ENCODE results near the gene RBM8A.
"Not testable (repeated sequence)": the region's sequence is repeated elsewhere in the genome, so short reads cannot be mapped to it uniquely, and the experiment has no call there.

Gene RBM8A

GRCh38 chr1:145956361-145956760, 29.1 kb upstream of the RBM8A start:
- no peak for FAIRE-seq

DNA sequence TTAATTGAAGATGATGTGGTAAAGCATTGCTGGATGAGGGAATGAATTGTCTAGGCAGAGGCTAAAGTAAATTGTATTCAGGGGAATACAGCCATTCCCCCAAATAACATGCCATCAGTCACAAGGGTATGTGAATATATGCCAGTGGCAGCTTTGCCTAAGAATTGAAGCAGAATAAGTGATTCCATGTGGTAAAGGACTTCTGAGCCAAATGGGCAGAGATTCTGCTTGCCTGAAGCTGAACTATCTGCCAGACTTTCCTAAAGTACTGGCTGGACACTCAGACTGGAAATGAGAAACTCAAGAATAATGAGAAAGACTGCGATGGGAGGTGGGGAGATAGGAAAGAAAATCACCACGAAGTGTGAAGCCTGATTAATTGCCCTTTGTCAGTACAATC, 28.2 kb upstream of the RBM8A start:
- no peak for FAIRE-seq

GRCh38 chr1:145953861-145954260, 26.6 kb upstream of the RBM8A start:
- FAIRE-seq = no peak

DNA sequence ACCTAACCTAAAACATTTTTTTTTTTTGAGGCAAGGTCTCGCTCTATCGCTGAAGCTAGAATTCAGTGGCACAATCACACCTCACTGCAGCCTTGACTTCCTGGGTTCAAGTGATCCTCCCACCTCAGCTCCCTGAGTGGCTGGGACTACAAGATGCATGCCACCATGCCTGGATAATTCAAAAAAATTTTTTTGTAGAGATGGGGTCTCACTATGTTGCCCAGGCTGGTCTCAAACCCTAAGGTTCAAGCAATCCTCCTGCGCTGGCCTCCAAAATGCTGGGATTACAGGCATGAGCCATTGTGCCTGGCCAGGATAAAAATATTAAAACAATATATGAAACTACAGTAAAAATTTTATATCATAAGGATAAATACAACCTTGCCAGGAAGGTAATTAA, 25.6 kb upstream of the RBM8A start:
- no peak for FAIRE-seq

DNA sequence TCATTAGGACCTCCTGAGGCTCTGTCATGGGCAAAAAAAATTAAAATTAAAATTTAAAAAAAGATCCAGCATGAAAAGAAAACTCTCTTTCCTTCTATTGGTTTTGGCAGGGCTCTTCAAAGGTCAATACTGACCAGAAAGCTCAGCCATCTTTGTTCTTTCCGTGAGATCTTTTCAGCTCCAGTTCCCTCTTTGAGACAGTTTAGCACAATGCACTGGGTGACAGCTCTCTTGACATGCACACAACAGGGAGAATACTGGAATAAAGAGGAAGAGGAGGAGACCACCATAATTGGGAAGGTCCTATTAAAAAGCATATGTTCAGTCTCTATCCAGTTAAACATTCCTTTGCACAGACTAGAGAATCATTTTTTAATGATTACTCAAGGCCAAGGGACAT, 24.2 kb upstream of the RBM8A start:
- no peak for FAIRE-seq

GRCh38 chr1:145949219-145949618, 21.9 kb upstream of the RBM8A start:
- FAIRE-seq = no peak

DNA sequence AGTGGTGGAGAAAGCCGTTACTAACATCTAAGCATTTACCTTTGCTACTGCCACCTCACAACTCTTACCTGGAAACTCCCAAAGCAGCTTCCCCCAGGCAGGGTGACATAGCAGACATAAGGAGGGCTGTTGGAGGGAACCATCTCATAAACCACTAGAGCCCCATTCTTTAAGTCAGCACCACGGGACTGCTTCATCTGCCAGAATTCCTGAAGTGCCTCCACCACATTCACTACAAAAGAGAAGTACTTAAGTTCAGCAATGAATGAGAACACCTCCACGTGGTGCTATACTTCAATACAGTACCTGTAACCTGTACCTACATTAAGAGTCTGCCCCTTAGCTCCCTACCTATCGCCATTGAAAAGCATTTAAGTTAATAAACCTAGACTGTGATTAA, 20.3 kb upstream of the RBM8A start:
- FAIRE-seq = no peak

- FAIRE-seq = no peak
Observed at GRCh38 chr1:145946477-145946986, 19.2 kb upstream of the RBM8A start.

DNA sequence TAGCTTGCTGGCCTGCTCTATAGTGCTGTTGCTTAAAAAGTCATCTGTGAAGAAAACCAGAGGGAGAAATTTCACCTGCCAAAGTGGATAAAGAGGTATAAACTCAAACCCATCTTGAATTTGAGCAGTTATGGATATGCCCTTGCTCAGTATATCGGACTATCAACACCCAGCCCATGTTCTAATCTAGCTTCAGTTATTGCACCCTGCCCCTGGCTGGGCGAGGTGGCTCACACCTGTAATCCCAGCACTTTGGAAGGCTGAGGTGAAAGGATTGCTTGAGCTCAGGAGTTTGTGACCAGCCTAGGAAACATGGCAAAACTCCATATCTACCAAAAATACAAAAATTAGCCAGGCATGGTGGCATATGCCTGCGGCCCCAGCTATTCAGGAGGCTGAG, 17.2 kb upstream of the RBM8A start:
- no peak for FAIRE-seq

DNA sequence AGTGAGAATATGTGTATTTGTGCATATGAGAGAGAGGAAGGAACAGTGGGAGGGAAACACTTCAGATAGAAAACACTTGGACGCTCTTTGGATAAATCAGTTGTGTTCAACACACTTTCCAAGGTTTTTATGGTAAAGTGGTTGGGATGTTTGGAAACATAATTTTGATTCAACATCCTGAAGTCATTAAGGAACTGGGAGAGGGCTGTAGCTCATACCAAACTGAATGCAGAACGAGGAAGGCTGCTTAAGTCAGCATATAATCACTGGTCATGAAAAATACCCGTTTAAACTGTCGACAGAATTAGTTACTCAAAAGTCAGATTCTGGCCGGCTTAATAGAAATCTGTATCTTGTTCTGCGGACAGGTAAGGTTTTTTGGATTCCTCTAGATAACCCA, 15.6 kb upstream of the RBM8A start:
- FAIRE-seq = no peak

DNA sequence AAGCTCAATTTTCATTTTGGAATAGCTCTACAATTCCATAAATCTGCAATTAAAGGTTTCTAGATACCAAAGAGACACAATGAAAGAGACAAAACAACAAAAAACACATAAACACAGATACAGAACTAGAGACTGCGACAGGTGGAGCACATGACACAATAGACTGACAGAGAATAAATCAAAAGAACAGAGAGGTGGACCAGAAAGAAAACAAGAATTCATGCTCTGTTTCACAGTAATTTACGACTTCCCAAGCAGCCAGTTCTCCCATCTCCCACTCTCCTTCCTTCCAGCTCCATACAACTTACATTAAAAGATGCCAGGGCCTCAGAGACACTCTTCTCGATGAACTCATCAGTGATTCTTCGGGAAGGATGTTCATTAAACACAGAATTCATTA, 15.1 kb upstream of the RBM8A start:
- FAIRE-seq = no peak

DNA sequence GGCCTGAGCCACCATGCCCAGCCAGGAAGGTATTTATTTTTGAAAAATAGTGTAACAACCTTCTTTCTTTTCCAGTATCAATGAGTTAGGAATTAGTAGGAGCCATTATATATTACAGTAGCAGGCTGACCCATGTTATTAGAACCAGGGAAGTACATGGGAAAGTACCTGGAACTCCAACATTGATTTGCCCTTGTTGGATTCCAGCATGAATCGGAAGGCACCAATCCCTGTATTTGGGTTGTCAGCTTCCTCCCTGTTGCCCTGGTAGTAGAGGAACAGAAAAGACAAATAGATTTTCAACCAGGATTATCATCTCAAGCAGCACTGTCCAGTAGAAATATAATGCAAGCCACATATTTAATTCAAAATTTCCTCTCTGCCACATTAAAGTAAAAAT, 10.2 kb upstream of the RBM8A start:
- FAIRE-seq = no peak

GRCh38 chr1:145936247-145936646, 9.0 kb upstream of the RBM8A start:
- FAIRE-seq = no peak

DNA sequence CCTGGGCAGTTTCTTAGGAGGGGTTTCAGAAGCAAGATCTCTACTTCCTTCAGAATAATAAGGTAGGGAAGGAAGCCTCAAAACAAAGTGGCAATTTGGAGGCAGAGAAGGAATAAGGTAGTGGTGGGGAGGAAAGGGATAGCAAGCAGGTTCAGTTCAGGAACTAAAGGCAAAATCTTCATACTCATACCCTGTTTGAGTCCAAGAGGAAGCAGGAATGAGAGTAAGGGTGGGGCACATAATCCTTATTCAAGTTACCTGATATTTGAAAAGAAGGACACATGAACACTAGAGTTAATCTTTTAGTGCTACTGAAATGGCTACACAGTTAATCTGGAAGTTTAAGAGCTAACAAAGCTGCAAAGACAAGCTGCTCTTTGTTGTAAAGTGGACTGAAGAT, 8.4 kb upstream of the RBM8A start:
- FAIRE-seq = no peak

DNA sequence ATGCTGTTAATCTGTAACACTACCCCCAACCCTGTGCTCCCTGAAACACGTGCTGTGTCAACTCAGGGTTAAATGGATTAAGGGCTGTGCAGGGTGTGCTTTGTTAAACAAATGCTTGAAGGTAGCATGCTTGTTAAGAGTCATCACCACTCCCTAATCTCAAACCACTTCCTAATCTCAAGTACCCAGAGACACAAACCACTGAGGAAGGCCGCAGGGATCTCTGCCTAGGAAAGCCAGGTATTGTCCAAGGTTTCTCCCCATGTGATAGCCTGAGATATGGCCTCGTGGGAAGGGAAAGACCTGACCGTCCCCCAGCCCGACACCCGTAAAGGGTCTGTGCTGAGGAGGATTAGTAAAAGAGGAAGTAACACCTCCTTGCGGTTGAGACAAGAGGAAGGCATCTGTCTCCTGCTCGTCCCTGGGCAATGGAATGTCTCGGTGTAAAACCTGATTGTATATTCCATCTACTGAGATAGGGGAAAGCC, 5.3 kb upstream of the RBM8A start:
- not testable (repeated sequence) for FAIRE-seq

GRCh38 chr1:145927916-145928643, 796 bp upstream of the RBM8A start:
- no peak for FAIRE-seq

GRCh38 chr1:145926686-145927062, 610 bp downstream of the RBM8A start:
- no peak for FAIRE-seq

DNA sequence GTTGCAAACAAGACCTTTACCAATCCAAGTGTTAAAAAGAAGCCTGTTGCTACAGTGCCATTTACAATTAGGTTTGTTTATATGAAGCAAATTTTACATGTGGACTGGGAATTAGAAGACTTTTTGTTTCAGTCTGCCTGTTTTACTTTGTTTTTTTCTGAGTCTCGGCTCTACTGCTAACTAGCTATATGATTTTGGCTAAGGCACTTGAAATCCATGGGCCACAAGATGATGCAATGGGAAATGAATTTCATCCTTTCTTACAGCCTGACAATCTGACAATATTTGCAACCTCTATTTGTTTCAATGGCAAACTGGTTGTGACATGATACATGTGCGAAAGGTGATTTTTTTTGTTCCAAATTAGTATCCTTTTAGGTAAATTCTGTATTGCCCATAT, 5.0 kb downstream of the RBM8A start:
- FAIRE-seq = no peak

DNA sequence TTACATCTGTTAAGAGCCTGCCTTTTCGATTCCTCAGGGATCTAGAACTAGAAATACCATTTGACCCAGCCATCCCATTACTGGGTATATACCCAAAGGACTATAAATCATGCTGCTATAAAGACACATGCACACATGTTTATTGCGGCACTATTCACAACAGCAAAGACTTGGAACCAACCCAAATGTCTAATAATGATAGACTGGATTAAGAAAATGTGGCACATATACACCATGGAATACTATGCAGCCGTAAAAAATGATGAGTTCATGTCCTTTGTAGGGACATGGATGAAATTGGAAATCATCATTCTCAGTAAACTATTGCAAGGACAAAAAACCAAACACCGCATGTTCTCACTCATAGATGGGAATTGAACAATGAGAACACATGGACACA, 7.0 kb downstream of the RBM8A start:
- not testable (repeated sequence) for FAIRE-seq

GRCh38 chr1:145918992-145919939, 8.0 kb downstream of the RBM8A start:
- no peak for FAIRE-seq

- peak; percentile 81 for FAIRE-seq
Observed at GRCh38 chr1:145918144-145918991, 8.9 kb downstream of the RBM8A start, which contains the start of gene PEX11B. PEX11B (minus strand) TSS chr1:145918717; CDS start chr1:145918688, 29 bp downstream.

DNA sequence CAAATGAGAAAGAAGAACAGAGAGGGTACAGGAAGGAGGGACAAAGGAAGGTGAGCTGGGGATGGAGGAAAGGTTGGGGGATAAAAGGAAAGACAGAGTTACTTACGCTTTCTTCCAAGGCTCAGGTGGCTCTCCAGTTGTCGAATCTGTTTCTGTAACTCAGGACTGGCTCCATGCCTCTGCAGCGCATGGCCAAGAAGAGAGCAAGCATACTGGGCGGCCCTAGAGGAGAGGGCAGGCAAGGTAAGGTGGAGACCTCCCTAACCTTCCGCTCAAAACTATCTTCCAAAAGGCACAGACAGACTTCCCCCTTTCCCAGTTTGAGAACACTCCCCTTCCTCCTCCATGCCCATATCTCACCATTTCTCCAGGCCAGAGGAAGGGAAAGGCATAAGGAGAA, 9.7 kb downstream of the RBM8A start:
- no peak for FAIRE-seq

- no peak for FAIRE-seq
Observed at GRCh38 chr1:145916745-145917144, 10.5 kb downstream of the RBM8A start.
